IPS-18c (cell line): ENCODE results near the gene TADA2A.
A peak's percentile ranks its signal among the peaks of the same experiment; 100 is the strongest.

ENCODE experiments used
- H3K4me3 ChIP-seq: 2 replicates; pipeline ENCODE4 v1.7.0; 2013; ENCODE audit warnings: low read depth, mild to moderate bottlenecking, low read length, moderate library complexity; ENCODE audit not compliant: insufficient read depth
- H3K9me3 ChIP-seq: one replicate; pipeline ENCODE4 v1.6.1; 2013; ENCODE audit warnings: mild to moderate bottlenecking, low read length, moderate library complexity; ENCODE audit not compliant: control insufficient read depth, insufficient read depth

The TADA2A gene

GRCh38 chr17:37406635-37407461, at the start of gene TADA2A, which contains the start of gene ACACA:
TADA2A (plus strand) TSS chr17:37406886; CDS start chr17:37411366, 4,480 bp downstream.
ACACA (minus strand) TSS chr17:37406836; CDS start chr17:37406299, 537 bp downstream.
- Histone ChIP-seq H3K9me3 (no peaks in the 10 kb centered on the region), H3K4me3 (peak within 1 kb of the TSS; percentile 96)

- peak overlapping the region; percentile 82 for H3K4me3 ChIP-seq
Measured at GRCh38 chr17:37358098-37358829, 48.4 kb upstream of the TADA2A start.

DNA sequence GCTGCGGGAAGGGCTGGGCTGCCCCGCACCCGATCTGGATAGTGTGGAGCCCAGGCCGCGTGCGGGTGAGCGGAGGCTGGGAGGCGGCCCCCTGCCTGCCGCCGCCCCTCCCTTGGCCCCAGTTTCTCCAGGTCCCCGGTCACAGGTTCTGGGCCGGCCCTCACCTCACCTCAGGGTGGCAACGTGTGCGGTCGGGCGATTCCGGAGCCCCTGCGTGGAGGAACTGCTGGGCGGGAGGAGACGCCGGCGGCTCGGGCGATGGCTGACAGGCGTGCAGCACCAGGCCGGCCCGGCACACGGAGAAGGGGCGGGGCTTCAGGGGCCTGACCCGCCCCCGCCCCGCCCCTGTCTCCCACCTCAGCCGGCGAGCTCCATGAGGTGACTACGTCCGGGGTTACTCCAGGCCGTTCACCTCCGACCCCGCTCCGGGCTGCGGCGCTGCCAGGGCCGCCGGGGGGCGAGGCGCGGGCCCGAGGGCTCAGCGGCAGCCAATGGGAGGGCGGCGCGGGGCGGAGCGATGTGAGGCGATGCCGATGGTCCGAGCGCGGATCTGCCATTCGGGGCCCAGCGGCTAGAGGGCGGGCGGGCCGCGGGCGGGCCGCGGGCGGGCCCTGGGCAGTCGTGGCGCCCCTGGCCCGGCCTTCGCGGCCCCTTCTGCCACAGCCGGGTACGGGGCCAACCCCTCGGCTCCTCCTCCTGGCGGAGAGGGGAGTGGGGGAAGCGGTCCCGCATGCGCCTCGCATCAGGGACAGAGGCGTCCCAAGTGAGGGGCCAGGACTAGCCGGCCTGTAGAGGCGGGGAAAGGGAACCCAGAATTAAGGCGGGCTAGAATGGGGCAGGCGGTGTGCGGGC, 47.6 kb upstream of the TADA2A start:
- Histone ChIP-seq H3K9me3 (peaks cover 2% of the 10 kb centered on the region), H3K4me3 (peak overlapping the region; percentile 82)

More at GRCh38 chr17:37358098-37358829, 48.4 kb upstream of the TADA2A start:
- H3K9me3 ChIP-seq, result peaks cover 2% of the 10 kb centered on the region

DNA sequence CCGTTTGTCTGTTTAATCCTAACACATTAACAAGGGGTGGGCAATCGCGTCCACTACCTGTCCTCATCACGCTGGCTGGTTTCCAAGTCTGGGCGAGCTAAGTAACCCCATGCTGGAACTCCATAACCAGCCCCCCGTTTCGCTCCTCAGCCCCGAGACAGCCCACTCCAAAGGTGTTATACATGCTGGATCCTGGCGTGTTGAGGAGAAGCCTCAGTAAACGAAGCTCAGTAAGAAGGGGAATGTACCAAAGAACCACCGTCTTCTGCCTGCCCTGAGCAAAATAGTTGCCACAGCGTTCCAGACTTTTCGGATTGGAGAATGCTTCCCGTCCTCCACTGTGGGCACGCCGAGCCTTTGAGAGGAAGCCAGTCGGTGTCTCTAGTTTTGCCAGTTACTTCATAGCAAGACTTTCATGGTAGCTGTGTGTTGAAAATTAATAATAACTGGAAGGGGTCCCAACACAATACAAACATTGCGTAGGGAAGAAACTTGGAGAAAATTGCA, 47.0 kb upstream of the TADA2A start:
- Histone ChIP-seq H3K4me3 (peak overlapping the region; percentile 17; the same call in 1 of the 2 replicates), H3K9me3 (peaks cover 2% of the 10 kb centered on the region)

DNA sequence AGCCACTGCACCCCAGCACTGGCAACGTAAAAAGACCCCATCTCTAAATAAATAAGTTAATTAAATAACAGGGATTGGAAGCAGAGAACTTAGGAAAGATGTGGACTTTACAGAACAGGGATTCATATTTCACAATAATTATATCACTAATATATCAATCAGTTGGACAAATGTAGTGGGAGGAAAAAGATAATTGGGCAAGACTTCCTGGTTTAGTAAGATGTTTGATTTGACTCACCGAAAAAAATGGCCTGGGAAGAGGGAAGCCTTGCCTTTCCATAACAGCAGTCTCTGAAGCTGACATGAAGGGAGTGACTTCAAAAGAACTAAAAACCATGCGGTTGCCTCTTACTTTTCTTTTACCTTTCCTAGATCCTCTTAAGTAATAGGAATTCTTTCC, 46.1 kb upstream of the TADA2A start:
- peaks cover 2% of the 10 kb centered on the region for H3K9me3 ChIP-seq
- H3K4me3 ChIP-seq, result no peak overlapping the region

DNA sequence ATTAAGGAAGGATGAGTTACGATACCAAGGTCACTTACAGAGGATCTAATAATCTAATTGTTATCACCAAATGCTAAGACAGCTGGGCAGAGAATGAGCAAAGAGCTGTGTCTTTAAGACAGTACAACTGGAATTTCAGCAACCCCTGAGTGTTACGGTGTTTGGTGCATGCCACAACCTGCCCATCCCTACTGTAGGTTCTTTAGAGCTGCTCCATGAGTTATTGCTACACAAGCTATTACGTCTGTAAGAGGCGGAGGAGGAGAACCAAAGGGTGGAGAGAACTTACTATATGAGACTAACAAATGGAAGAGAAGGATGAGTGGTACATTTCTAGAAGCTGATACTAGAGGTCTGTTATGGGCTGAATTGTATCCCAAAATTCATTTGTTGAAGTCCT, 45.1 kb upstream of the TADA2A start:
- no peak overlapping the region for H3K4me3 ChIP-seq
- peaks cover 2% of the 10 kb centered on the region for H3K9me3 ChIP-seq

DNA sequence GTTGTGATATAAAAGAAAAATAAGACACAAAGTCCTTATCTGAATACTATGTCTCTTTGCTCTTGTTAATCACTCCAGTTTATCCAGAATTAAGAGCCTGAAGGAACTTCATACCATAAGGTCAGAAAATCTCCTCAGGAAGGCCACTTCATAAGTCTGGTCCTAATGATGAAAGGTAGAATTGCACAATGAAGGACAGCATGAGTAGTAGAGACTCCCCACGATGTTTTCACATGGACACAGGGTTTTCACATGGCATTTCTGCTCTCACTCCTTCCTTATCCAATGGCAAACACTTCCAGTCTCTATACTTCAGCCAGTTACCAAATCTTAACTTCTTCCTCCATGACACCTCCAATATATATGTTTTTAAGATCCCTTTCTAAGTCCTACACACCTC, 41.1 kb upstream of the TADA2A start:
- peaks cover 2% of the 10 kb centered on the region for H3K9me3 ChIP-seq
- no peak overlapping the region for H3K4me3 ChIP-seq

- no peaks in the 10 kb centered on the region for H3K9me3 ChIP-seq
- H3K4me3 ChIP-seq, result no peak overlapping the region
Measured at GRCh38 chr17:37368577-37368976, 38.1 kb upstream of the TADA2A start.

GRCh38 chr17:37373530-37374159, 33.0 kb upstream of the TADA2A start:
- no peak overlapping the region for H3K4me3 ChIP-seq
- H3K9me3 ChIP-seq, result no peaks in the 10 kb centered on the region

DNA sequence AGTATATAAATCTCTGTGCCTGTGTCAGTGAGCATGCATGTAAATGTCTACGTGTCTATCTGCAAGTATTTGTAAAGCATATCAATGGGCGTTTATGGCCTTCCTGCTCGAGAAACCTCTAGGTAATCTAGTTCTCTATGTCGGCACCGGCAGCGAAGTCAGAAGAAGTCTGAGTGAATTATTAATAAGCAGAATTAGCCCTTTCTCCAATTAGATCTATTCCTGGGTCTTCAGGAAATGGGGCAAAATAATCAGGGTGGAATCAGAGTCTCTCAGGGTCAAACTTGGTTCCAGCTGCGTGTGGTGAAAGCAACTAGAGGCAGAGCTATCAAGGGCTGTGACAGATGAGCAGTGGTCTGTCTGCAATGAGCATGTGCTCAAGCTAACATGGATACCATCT, 31.0 kb upstream of the TADA2A start, which contains the start of gene C17orf78:
Gene C17orf78, plus strand, starts transcription at position 280 of the 400 bp plus-strand sequence. Its CDS starts 108 bp downstream, at position 388.
- Histone ChIP-seq H3K4me3 (no peak within 1 kb of the TSS), H3K9me3 (no peaks in the 10 kb centered on the region)

GRCh38 chr17:37382056-37382455, 24.6 kb upstream of the TADA2A start:
- H3K4me3 ChIP-seq, result no peak overlapping the region

GRCh38 chr17:37384560-37385149, 22.0 kb upstream of the TADA2A start:
- H3K9me3 ChIP-seq, result no peaks in the 10 kb centered on the region
- H3K4me3 ChIP-seq, result no peak overlapping the region

More at GRCh38 chr17:37382056-37382455, 24.6 kb upstream of the TADA2A start:
- H3K9me3 ChIP-seq, result no peaks in the 10 kb centered on the region

DNA sequence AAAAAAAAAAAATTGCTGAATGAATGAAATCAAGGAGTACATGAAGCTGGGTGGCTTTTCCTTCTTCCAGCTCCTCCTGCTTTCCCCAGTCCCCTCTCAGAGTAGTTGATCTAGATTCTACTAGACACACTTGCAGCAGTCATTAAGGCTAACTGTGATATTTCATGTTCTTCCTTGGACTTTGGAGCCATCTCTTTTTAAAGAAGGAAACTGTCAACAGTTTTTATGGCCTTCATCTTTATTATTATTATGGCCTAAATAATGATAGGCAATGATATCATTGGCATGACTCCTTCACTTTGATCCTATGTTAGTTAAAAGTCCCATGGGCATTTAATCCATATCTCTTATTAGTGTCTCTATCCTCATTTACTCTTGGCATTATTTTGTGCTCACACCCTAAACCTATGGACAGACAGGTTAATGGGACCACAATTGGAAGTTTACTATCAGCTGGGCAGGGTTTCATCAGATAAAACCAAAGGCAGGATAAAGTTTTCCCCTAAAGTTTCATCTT, 21.2 kb upstream of the TADA2A start:
- Histone ChIP-seq H3K9me3 (no peaks in the 10 kb centered on the region), H3K4me3 (no peak overlapping the region)

GRCh38 chr17:37386462-37386861, 20.2 kb upstream of the TADA2A start:
- no peak overlapping the region for H3K4me3 ChIP-seq
- no peaks in the 10 kb centered on the region for H3K9me3 ChIP-seq

DNA sequence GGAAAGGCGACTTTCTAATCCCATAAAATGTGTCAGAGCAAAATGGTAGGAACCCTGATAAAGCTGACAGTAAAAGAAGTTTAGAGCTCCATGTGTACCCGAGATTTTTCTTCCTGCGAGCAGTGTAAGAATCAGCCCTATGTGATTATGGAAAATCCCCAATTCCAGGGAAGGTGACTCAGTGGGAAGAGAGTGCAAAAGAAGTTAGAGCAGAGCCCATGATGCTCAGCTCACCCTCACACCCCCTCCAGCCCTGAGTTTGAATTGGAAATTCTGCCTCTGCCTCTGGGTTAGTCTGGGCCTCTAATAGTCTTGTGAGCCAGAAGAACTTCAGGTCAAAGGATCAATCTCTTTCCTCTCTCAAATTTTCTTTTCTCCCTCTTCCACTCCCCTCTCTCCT, 18.4 kb upstream of the TADA2A start:
- no peak overlapping the region for H3K4me3 ChIP-seq
- no peaks in the 10 kb centered on the region for H3K9me3 ChIP-seq

- Histone ChIP-seq H3K9me3 (no peaks in the 10 kb centered on the region), H3K4me3 (no peak overlapping the region)
Measured at GRCh38 chr17:37389160-37389559, 17.5 kb upstream of the TADA2A start.
